ENCODE measurements around the gene PIRT. TPM values are rescaled to one million over a fixed set of nuclear protein-coding genes. Genes with fewer than 3 reads are reported as not detected.

PIRT gene
- total RNA-seq, 4 donors from 2014 or later, result not detected

DNA sequence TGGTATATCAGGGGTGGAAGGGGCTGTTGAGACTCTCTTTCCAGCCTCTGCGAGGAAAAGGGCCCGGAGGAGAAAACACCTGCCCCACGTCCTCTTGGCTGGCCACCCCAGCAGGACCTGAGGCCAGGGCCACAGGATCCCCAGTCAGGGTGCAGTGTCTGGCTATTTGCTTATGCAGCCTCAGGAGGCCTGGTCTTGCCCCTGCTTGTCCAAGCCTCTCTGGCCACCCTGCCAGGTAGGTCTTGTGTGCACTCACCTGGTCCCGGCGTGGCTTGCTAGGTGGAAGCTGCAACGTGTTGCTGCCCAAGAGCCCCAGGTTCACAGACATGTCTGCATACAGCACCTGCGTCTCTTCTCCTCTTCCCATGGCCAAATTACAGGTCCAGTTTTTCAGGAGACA, 34.5 kb downstream of the PIRT start:
- Histone ChIP-seq H3K27me3 (no peaks in the 10 kb centered on the region), H3K4me1 (peaks cover 10 to 14% of the 10 kb centered on the region in 2 donors), H3K9me3 (no peaks in the 10 kb centered on the region), H3K36me3 (no peaks in the 10 kb centered on the region), H3K4me3 (replicated peaks in 1 of 3) (no peak overlapping the region), H3K27ac (no peak overlapping the region)
- DNase-seq, result no peak
- WGBS, 2 donors, result 96 to 98% methylated on average over 5 to 7 of the region's 7 CpGs
- intact Hi-C loops (cut with DNase I), result no loop called here
- TF ChIP-seq, protein P1, sequence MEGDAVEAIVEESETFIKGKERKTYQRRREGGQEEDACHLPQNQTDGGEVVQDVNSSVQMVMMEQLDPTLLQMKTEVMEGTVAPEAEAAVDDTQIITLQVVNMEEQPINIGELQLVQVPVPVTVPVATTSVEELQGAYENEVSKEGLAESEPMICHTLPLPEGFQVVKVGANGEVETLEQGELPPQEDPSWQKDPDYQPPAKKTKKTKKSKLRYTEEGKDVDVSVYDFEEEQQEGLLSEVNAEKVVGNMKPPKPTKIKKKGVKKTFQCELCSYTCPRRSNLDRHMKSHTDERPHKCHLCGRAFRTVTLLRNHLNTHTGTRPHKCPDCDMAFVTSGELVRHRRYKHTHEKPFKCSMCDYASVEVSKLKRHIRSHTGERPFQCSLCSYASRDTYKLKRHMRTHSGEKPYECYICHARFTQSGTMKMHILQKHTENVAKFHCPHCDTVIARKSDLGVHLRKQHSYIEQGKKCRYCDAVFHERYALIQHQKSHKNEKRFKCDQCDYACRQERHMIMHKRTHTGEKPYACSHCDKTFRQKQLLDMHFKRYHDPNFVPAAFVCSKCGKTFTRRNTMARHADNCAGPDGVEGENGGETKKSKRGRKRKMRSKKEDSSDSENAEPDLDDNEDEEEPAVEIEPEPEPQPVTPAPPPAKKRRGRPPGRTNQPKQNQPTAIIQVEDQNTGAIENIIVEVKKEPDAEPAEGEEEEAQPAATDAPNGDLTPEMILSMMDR (IDR thresholded peaks at IDR 0.05), result no peak
- no peak for TF ChIP-seq POLR2A (IDR thresholded peaks at IDR 0.05)

DNA sequence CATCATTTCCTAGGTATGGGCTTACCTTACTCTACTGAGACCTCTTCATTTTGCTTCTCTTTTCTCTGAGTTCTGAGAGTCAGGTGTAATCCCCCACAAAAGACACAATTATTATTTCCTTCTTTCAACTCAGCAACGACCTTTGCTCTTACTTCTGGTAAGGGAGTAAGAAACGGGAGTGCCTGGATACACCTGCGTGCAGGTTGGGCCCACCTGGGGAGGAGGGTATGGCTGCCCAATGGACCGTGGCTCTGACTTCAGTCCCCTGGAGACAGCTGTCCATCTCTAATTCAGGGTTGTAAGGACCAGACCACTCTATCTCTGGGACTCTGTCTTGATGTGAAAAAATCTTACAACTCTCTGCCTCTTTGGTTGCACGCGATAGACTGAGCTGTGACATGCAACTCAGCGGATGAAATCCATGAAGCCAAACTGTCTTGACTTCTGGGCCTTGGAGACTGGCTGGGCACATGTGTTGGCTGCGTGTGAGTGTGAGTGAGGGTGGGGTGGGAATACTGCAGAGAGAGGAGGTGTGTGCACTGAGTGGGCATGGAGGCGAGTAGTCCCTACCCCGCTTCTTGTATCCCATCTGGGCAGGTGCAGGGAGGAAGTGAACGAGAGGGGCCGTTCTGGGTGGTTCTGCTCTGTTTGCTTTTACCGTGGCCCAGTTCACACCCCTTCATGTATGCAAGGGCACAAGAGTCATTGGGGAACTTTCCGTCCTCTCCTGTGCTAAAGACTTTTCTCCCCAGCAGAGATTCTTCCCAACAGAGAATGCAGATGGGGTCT, 35.2 kb downstream of the PIRT start:
- DNase-seq, result no peak
- Histone ChIP-seq H3K27me3 (no peaks in the 10 kb centered on the region), H3K9me3 (no peaks in the 10 kb centered on the region), H3K36me3 (no peaks in the 10 kb centered on the region), H3K27ac (no peak overlapping the region), H3K4me1 (peaks cover 16 to 20% of the 10 kb centered on the region in 2 donors), H3K4me3 (replicated peaks in 1 of 3) (no peak overlapping the region)
- TF ChIP-seq POLR2A (IDR thresholded peaks at IDR 0.05), result no peak
- TF ChIP-seq, protein P1 (IDR thresholded peaks at IDR 0.05), result no peak
- WGBS, 2 donors, result 81 to 83% methylated on average over 12 to 14 of the region's 14 CpGs
- intact Hi-C loops (cut with DNase I), result no loop called here

DNA sequence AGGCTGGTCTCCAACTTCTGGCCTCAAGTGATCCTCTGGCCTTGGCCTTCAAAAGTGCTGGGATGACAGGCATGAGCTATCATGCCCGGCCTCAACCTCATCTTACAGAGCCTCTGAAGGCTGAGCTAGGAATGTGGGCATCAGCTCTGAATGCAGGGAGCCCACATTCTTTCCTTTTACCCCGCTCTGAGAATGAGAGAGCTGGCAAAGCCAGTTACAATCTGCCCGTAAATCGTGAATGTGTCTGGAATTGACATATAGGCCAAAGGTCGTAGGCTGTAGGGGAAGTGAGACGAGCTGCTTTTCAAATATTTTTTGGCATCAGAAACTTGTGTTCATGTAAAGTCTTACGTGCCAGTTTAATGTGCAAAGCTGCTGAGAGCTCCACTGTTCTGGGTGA, 38.5 kb downstream of the PIRT start:
- Histone ChIP-seq H3K36me3 (no peaks in the 10 kb centered on the region), H3K27me3 (no peaks in the 10 kb centered on the region), H3K4me1 (peaks cover 22 to 32% of the 10 kb centered on the region in 2 donors), H3K9me3 (no peaks in the 10 kb centered on the region), H3K27ac (peak overlapping the region in 1 of 3 donors; percentile 61), H3K4me3 (replicated peaks in 1 of 3) (no peak overlapping the region)
- intact Hi-C loops (cut with DNase I), result no loop called here
- no peak for DNase-seq
- 64 to 77% methylated on average over 7 of the region's 7 CpGs for WGBS, 2 donors
- TF ChIP-seq, protein P1 (IDR thresholded peaks at IDR 0.05), result no peak
- no peak for TF ChIP-seq POLR2A (IDR thresholded peaks at IDR 0.05)

DNA sequence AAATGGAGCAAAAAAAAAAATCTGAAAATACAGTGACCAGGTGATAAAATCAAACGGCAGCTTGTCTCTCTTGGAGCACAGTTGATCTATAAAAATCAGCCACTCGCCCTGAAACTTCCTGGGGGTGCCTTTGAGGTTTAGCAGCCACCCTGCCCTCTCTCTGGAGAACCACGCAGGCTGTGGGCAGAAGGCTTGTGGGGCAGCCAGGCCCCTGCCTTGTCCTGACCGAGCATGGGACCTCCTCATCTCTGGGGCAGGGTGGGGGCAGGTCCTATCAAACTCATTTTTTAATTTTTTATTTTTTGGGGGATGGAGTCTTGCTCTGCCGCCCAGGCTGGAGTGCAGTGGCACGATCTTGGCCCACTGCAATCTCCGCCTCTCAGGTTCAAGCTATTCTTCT, 39.0 kb downstream of the PIRT start:
- H3K27ac ChIP-seq, result peak overlapping the region in 2 of 3 donors; percentile 61 to 64
- no peak for DNase-seq
- 64 to 76% methylated on average over 7 of the region's 7 CpGs for WGBS, 2 donors
- no peak overlapping the region for H3K4me3 ChIP-seq (replicated peaks in 1 of 3)
- intact Hi-C loops (cut with DNase I), result no loop called here
- no peaks in the 10 kb centered on the region for H3K36me3 ChIP-seq
- TF ChIP-seq POLR2A (IDR thresholded peaks at IDR 0.05), result no peak
- TF ChIP-seq, protein P1 (IDR thresholded peaks at IDR 0.05), result no peak
- H3K4me1 ChIP-seq, result peaks cover 22 to 34% of the 10 kb centered on the region in 2 donors
- no peaks in the 10 kb centered on the region for H3K27me3 ChIP-seq
- no peaks in the 10 kb centered on the region for H3K9me3 ChIP-seq

DNA sequence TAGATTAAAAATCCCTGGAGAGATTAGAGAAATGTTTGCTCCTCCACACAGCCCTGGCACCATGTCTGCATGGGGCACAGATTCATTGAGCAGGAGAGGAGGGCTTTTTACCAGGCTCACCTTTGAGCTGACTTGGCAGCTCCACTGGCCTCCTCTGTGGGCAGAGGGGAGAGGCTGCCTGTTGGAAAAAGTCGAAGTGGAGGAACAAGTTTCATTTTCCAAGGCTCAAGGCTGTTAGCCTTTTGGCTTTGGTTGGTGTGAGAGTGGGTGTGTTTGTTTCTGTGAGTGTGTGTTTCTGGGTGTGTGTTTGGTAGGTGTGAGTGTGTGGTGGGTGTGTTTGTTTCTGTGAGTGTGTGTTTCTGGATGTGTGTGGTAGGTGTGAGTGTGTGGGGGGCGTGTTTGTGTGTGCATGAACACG, 39.5 kb downstream of the PIRT start:
- no peak overlapping the region for H3K4me3 ChIP-seq (replicated peaks in 1 of 3)
- WGBS, 2 donors, result 18 to 33% methylated on average over 3 of the region's 3 CpGs

More for the DNA sequence above, 39.5 kb downstream of the PIRT start:
- no peaks in the 10 kb centered on the region for H3K27me3 ChIP-seq
- intact Hi-C loops (cut with DNase I), result no loop called here
- peak; percentile 71 to 78 for DNase-seq
- H3K9me3 ChIP-seq, result no peaks in the 10 kb centered on the region
- peaks cover 22 to 39% of the 10 kb centered on the region in 2 donors for H3K4me1 ChIP-seq
- TF ChIP-seq, protein P1 (IDR thresholded peaks at IDR 0.05), result no peak
- TF ChIP-seq POLR2A (IDR thresholded peaks at IDR 0.05), result no peak
- H3K27ac ChIP-seq, result peak overlapping the region in 2 of 3 donors; percentile 61 to 64
- no peaks in the 10 kb centered on the region for H3K36me3 ChIP-seq

All from thyroid gland (tissue), 4 donors.